Endodermal cell (in vitro differentiated cells): ENCODE measurements around the gene HOXD11. TPM values are rescaled to one million over a fixed set of nuclear protein-coding genes. Genes with fewer than 3 reads are reported as not detected.

Experiments
- DNase-seq: peaks from one replicate; pipeline ENCODE4 v3.0.0-alpha.2; 2017
- H3K27ac ChIP-seq: 2 replicates; pipeline ENCODE4 v1.5.1; 2013; ENCODE audit warnings: mild to moderate bottlenecking, low read depth, low read length, moderate library complexity
- H3K27me3 ChIP-seq: 2 replicates; pipeline ENCODE4 v1.6.1; 2013; ENCODE audit warnings: mild to moderate bottlenecking, low read length, moderate library complexity; ENCODE audit not compliant: insufficient read depth, control insufficient read depth, poor library complexity, severe bottlenecking
- H3K36me3 ChIP-seq: 2 replicates; pipeline ENCODE4 v1.7.0; 2013; ENCODE audit warnings: mild to moderate bottlenecking, low read length, moderate library complexity; ENCODE audit not compliant: control insufficient read depth, insufficient read depth
- H3K4me1 ChIP-seq: one replicate; pipeline ENCODE4 v1.7.0; 2013; ENCODE audit warnings: low read length; ENCODE audit not compliant: control insufficient read depth, insufficient read depth
- H3K4me3 ChIP-seq: 2 replicates; pipeline ENCODE4 v1.5.1; 2013; ENCODE audit warnings: mild to moderate bottlenecking, low read length, moderate library complexity
- H3K9ac ChIP-seq: 2 replicates; pipeline ENCODE4 v1.6.1; 2013; ENCODE audit warnings: mild to moderate bottlenecking, low read length, moderate library complexity; ENCODE audit not compliant: poor library complexity, severe bottlenecking; ENCODE audit errors: extremely low read depth
- H3K9me3 ChIP-seq: 2 replicates; pipeline ENCODE4 v1.6.1; 2013; ENCODE audit warnings: mild to moderate bottlenecking, low read length, moderate library complexity; ENCODE audit not compliant: control insufficient read depth
- H3K27ac Mint-ChIP-seq: 2 replicates; pipeline ENCODE4 v1.8.0; 2020; ENCODE audit warnings: mixed read lengths
- H3K27me3 Mint-ChIP-seq: 2 replicates; pipeline ENCODE4 v1.8.0; 2021; ENCODE audit warnings: mild to moderate bottlenecking, mixed read lengths; ENCODE audit not compliant: insufficient read depth
- H3K36me3 Mint-ChIP-seq: 2 replicates; pipeline ENCODE4 v1.8.0; 2020; ENCODE audit warnings: low read depth, mixed read lengths
- H3K4me1 Mint-ChIP-seq: 2 replicates; pipeline ENCODE4 v1.8.0; 2020; ENCODE audit warnings: mixed read lengths
- H3K4me3 Mint-ChIP-seq: 2 replicates; pipeline ENCODE4 v1.8.0; 2020; ENCODE audit warnings: mild to moderate bottlenecking, moderate library complexity, mixed read lengths
- H3K9me3 Mint-ChIP-seq: 2 replicates; pipeline ENCODE4 v1.8.0; 2020; ENCODE audit warnings: mild to moderate bottlenecking, mixed read lengths
- CTCF ChIP-seq: fragments of 200-600 bp; sonication (generic); conservative IDR thresholded peaks from 2 replicates; pipeline ENCODE4 v1.5.0; 2021; ENCODE audit warnings: antibody characterized with exemption, mild to moderate bottlenecking
- WGBS, 2 experiments: methylation state at CpG; one replicate each; pipeline versions ENCODE4 v1.1.5 to v1.1.7; 2013; ENCODE audit warnings: missing lambda C conversion rate in 2 of 2, mixed read lengths in 1 of 2; ENCODE audit not compliant: insufficient coverage in 1 of 2, insufficient read length in 1 of 2; 5-methylcytosine and 5-hydroxymethylcytosine counted together
- total RNA-seq, 2 donors: library from RNA; stranded (reverse); fragmentation: NEBNext Ultra II Directional in 1 of 2; extraction: Animal tissue kit (Norgen Biotek cat#: 25700) in 1 of 2; gene quantifications; 2 replicates in 1 of 2; 3 replicates in 1 of 2; pipeline ENCODE4 v1.2.1, GENCODE V29; 2021

The HOXD11 gene
- total RNA-seq, 2 donors from 2014 or later: not detected

DNA sequence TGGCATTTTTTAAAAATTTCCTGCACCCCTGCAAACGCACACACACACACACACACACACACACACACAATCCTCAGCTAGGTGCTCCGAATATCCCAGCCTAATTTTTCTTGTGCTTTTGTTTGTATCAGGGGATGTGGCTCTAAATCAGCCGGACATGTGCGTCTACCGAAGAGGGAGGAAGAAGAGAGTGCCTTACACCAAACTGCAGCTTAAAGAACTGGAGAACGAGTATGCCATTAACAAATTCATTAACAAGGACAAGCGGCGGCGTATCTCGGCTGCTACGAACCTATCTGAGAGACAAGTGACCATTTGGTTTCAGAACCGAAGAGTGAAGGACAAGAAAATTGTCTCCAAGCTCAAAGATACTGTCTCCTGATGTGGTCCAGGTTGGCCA, 12.7 kb upstream of the HOXD11 start:
- H3K36me3 ChIP-seq: no peaks in the 10 kb centered on the region
- Mint-ChIP-seq H3K9me3 (no peaks in the 10 kb centered on the region), H3K27me3 (peaks cover 96% of the 10 kb centered on the region), H3K36me3 (no peaks in the 10 kb centered on the region), H3K4me1 (peaks cover 33% of the 10 kb centered on the region), H3K27ac (no peak overlapping the region), H3K4me3 (no peak overlapping the region)
- no peak for TF ChIP-seq CTCF
- peaks cover 5% of the 10 kb centered on the region for H3K9me3 ChIP-seq
- no peak overlapping the region for H3K27ac ChIP-seq
- H3K4me3 ChIP-seq: no peak overlapping the region
- peaks cover 99% of the 10 kb centered on the region for H3K27me3 ChIP-seq
- no peak overlapping the region for H3K9ac ChIP-seq
- WGBS, 2 experiments: 5 to 6% methylated on average over 10 to 12 of the region's 12 CpGs
- DNase-seq: peak; percentile 52
- peaks cover under 1% of the 10 kb centered on the region for H3K4me1 ChIP-seq

DNA sequence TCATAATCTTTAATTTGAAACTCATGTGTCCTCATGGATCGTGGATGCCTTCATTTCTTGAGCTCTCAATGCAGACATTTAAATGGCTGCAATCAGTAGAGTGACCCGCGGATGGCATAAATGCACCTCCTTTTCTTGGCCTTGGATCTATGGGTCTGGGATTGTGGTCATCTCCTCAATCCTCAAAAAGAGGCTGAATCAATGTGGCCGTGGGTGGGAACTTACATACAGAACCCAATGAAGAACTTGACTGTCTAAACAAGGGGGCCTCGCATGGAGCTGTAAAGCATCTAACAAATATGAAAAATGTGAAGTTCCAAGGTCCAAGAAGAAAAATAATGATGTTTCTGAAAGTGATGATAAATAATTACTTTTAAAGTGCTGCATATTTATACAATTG, 11.7 kb upstream of the HOXD11 start:
- Mint-ChIP-seq H3K27me3 (peaks cover 96% of the 10 kb centered on the region), H3K36me3 (no peaks in the 10 kb centered on the region), H3K4me3 (no peak overlapping the region), H3K4me1 (peaks cover 36% of the 10 kb centered on the region), H3K9me3 (no peaks in the 10 kb centered on the region), H3K27ac (no peak overlapping the region)
- DNase-seq: peak; percentile 31
- no peak overlapping the region for H3K4me3 ChIP-seq
- 24 to 26% methylated on average over 3 to 5 of the region's 5 CpGs for WGBS, 2 experiments
- no peak overlapping the region for H3K27ac ChIP-seq
- no peak overlapping the region for H3K9ac ChIP-seq
- H3K36me3 ChIP-seq: no peaks in the 10 kb centered on the region
- peaks cover 5% of the 10 kb centered on the region for H3K9me3 ChIP-seq
- no peak for TF ChIP-seq CTCF
- peaks cover 99% of the 10 kb centered on the region for H3K27me3 ChIP-seq
- no peaks in the 10 kb centered on the region for H3K4me1 ChIP-seq

DNA sequence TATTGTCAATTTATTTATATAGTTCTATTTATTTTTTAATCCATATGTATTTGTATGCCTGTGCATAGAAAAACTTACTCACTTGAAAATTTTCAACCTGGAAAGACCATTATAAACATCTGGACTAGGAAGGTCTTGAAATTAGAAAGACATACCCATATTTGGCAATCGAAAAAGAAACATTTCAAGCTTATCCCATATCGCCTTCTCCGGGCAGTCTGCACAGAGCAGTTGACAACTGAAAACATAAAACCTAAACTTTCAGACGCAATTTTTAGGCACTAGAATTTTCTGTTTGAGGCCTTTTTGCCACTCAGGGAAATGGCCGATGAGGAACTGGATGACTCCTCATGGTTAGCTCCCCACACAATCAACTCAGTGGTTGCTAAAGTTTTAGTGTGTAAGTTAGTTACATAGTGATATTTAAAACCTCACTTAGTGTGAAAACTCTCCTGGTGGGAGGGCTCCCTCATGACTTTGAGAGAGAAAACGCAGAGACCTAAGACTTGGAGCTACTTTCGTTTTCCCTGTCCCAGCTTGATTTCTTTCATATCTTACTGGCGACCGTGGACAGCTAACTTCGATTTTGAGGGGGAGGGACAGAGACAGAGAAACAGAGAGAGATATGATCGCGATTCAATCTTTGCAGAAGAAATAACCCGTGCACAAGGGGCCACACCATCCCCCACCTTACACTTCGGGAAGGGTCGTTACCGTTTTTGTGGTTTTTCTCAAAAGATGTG, 10.7 kb upstream of the HOXD11 start:
- Histone ChIP-seq H3K4me1 (no peaks in the 10 kb centered on the region), H3K9me3 (no peaks in the 10 kb centered on the region), H3K27ac (no peak overlapping the region), H3K36me3 (no peaks in the 10 kb centered on the region), H3K9ac (no peak overlapping the region), H3K27me3 (peaks cover 99% of the 10 kb centered on the region), H3K4me3 (peak overlapping the region; percentile 68)
- no peak for DNase-seq
- Mint-ChIP-seq H3K27ac (no peak overlapping the region), H3K4me1 (peaks cover 36% of the 10 kb centered on the region), H3K27me3 (peaks cover 96% of the 10 kb centered on the region), H3K9me3 (no peaks in the 10 kb centered on the region), H3K36me3 (no peaks in the 10 kb centered on the region), H3K4me3 (peak overlapping the region; percentile 43)
- no peak for TF ChIP-seq CTCF
- 6 to 8% methylated on average over 10 to 16 of the region's 16 CpGs for WGBS, 2 experiments
